GM12864 (cell line): Measurements from ENCODE around the gene CCDC73.
A peak's percentile ranks its signal among the peaks of the same experiment; 100 is the strongest.
"Not testable (repeated sequence)": the region's sequence is repeated elsewhere in the genome, so short reads cannot be mapped to it uniquely, and the experiment has no call there.

Experiments
- DNase-seq: peaks from one replicate; pipeline ENCODE4 v3.0.0-alpha.2; 2011; ENCODE audit warnings: low read depth
- H3K4me3 ChIP-seq: 2 replicates; pipeline ENCODE4 v1.5.1; 2011; ENCODE audit warnings: mild to moderate bottlenecking, low read depth, low read length, control low read depth
- TF ChIP-seq, protein P1 (sequence below): IDR thresholded peaks from 2 replicates; pipeline ENCODE4 v1.5.1; 2011; ENCODE audit warnings: low read depth, mild to moderate bottlenecking, moderate library complexity, low read length, control low read depth, inconsistent platforms; ENCODE audit errors: missing control alignments

CCDC73 gene

DNA sequence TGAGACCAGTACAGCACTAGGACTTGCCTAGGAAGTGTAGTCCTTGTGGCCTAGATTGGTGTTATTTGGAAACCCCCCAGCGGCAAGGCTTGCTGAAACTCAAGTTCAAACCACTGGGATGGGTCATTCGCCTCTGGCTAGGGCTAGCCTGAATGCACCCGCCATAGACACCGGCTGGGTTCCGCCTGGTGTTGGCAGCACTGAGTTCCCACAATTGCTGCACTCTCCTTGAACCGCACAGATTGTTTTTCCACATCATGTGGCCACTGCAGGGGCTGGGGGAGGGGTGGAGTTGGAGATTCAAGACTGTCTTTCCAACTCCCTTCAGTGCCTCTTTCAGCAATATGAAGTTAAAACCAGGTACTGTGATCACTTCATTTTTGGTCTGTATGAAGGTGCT lies 43.1 kb downstream of the CCDC73 start:
- no peak for DNase-seq
- TF ChIP-seq, protein P1, sequence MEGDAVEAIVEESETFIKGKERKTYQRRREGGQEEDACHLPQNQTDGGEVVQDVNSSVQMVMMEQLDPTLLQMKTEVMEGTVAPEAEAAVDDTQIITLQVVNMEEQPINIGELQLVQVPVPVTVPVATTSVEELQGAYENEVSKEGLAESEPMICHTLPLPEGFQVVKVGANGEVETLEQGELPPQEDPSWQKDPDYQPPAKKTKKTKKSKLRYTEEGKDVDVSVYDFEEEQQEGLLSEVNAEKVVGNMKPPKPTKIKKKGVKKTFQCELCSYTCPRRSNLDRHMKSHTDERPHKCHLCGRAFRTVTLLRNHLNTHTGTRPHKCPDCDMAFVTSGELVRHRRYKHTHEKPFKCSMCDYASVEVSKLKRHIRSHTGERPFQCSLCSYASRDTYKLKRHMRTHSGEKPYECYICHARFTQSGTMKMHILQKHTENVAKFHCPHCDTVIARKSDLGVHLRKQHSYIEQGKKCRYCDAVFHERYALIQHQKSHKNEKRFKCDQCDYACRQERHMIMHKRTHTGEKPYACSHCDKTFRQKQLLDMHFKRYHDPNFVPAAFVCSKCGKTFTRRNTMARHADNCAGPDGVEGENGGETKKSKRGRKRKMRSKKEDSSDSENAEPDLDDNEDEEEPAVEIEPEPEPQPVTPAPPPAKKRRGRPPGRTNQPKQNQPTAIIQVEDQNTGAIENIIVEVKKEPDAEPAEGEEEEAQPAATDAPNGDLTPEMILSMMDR: no peak

DNA sequence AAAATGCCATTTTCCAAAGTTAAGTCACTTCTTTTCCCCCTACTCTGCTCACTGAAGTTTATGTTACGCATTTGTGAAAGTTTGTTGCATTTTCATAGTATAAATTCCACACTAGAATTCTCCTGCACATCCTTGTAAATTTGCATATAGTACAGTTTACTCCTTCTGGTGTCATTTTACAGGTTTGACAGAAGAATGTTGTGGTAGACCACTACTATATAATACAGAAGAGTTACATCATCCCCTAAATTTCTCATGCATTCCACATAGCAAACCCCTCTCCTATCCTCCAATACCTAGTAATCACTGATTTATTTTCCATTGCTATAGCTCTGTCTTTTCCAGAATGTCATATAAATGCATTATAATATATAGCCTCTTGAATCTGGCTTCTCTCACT lies 64.5 kb downstream of the CCDC73 start:
- TF ChIP-seq, protein P1: no peak
- DNase-seq: no peak
- no peak overlapping the region for H3K4me3 ChIP-seq

More for the DNA sequence above, 43.1 kb downstream of the CCDC73 start:
- no peak overlapping the region for H3K4me3 ChIP-seq

DNA sequence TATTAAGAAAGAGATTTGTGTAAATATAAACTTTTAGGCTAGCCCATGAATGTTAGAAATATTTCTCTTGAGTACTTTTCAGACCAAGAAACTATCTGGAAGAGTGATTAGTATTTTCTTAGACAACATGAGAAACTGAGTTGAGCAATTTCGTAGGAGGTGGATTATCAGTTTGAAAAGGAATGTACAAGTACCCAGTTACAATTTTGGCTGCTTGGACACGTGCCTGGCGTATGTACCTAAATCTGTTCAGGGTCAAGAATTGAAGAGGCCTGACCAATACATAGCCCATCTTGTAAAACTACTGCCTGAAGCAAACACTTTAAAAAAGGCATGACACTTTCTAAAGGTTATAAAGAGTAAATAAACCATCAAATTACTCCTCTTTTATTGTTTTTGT lies 71.1 kb downstream of the CCDC73 start:
- no peak for DNase-seq
- TF ChIP-seq, protein P1: no peak
- no peak overlapping the region for H3K4me3 ChIP-seq

DNA sequence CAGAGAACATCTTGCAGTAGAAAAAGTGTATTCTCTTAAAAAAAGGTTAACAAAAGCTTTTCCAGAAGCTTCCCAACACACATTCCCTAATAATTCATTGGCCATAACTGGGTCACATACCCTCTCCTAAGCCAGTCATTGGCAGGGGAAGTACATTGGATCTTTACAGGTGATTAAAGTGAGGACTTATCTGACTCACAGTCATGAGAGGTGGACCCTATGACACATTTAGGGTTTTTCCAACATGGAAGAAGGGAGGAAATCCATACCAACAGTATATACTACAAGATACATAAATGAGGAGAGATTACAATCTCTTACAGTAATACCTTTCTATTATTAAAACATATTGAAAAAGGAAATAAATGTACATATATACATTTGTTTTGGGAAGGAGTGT lies 72.2 kb downstream of the CCDC73 start:
- DNase-seq: no peak
- no peak overlapping the region for H3K4me3 ChIP-seq
- TF ChIP-seq, protein P1: no peak

DNA sequence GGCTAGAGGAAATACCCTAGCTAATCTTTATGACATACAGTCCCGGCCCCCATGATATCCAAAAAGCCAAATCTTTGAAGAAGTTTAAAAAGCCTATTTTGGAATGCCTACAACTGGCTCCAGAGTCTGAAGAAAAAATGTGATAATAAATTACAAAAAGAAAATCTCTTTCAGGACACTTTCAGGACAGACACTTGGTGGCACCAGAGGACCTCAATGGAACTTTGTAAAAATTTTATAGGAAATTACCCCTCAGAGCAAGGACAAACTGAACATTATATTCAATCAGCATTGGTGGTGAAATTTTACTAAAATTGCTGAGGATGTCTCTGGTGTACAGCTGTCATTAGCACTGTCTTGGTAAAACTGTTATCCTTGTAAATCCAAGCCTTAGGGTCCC lies 81.0 kb downstream of the CCDC73 start:
- no peak for DNase-seq
- H3K4me3 ChIP-seq: no peak overlapping the region
- TF ChIP-seq, protein P1: peak; percentile 16

DNA sequence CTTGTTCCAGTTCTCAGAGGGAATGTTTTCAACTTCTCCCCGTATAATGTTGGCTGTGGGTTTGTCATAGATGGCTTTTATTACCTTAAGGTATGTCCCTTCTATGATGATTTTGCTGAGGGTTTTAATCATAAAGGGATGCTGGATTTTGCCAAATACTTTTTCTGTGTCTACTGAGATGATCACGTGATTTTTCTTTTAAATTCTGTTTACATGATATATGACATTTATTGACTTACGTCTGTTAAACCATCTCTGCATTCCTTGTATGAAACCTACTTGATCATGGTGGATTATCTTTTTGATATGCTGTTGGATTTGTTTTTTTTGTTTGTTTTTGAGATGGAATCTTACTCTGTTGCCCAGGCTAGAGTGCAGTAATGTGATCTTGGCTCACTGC lies 85.5 kb downstream of the CCDC73 start:
- H3K4me3 ChIP-seq, DNase-seq: not testable (repeated sequence)

DNA sequence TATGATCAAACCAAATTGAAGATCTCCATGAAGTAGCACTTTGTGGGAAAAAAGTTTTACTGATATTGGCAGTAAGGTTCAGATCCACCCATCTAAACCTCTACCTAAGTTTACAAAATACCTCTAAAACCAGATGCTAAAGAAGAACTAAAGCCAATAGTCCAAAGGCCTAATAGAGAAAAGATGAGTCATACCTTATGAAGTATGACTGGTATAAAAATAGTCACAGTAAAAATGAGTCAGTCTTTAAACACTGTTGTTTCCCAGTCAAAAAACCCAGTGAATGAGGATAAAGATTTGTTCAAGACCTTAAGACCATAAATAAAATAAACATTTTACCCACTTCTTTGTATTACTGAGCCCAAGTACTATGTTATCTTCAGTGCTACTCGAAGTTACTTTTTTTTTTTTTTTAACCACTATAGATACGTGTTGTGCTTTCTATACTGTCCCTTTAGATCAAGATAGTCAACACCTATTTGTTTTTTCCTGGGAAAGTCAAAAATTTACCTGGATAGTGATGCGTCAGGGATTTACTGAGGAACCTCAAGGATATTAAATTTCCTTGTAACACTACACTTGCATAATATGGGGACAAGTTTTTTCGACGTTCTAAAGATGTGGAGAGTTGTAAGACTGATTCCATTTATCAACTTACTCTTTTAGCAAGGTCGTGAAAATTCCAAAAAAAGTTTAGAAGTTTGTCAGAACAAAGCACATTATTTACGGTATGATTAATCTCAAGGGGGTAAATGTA lies 87.3 kb downstream of the CCDC73 start:
- H3K4me3 ChIP-seq: no peak overlapping the region
- DNase-seq: no peak
- TF ChIP-seq, protein P1: no peak
